Measurements from ENCODE around the gene CARMIL1.
"Not testable (repeated sequence)": the region's sequence is repeated elsewhere in the genome, so short reads cannot be mapped to it uniquely, and the experiment has no call there.

The CARMIL1 gene

GRCh38 chr6:25579902-25580495, 300.8 kb downstream of the CARMIL1 start:
- no peak for DNase-seq

- DNase-seq, result no peak
Observed at GRCh38 chr6:25582101-25582500, 302.9 kb downstream of the CARMIL1 start.

GRCh38 chr6:25583099-25583498, 303.9 kb downstream of the CARMIL1 start:
- no peak for DNase-seq

GRCh38 chr6:25583906-25584305, 304.7 kb downstream of the CARMIL1 start:
- no peak for DNase-seq

- no peak for DNase-seq
Observed at GRCh38 chr6:25585225-25585624, 306.1 kb downstream of the CARMIL1 start.

- DNase-seq, result not testable (repeated sequence)
Observed at GRCh38 chr6:25586119-25586518, 306.9 kb downstream of the CARMIL1 start.

GRCh38 chr6:25586927-25587326, 307.8 kb downstream of the CARMIL1 start:
- no peak for DNase-seq

GRCh38 chr6:25590986-25591385, 311.8 kb downstream of the CARMIL1 start:
- DNase-seq, result no peak

- DNase-seq, result no peak
Observed at GRCh38 chr6:25596928-25597818, 318.0 kb downstream of the CARMIL1 start.

- no peak for DNase-seq
Observed at GRCh38 chr6:25599516-25600085, 320.4 kb downstream of the CARMIL1 start.

GRCh38 chr6:25601800-25602673, 322.9 kb downstream of the CARMIL1 start:
- peak in 1 of 14 donors; percentile 14 for DNase-seq

GRCh38 chr6:25602674-25602982, 323.5 kb downstream of the CARMIL1 start:
- DNase-seq, result no peak

- DNase-seq, result no peak
Observed at GRCh38 chr6:25603251-25603650, 324.1 kb downstream of the CARMIL1 start.

- DNase-seq, result peak in 1 of 14 donors; percentile 24
Observed at GRCh38 chr6:25606151-25606550, 327.0 kb downstream of the CARMIL1 start.

- DNase-seq, result no peak
Observed at GRCh38 chr6:25608558-25609174, 329.5 kb downstream of the CARMIL1 start.

- DNase-seq, result no peak
Observed at GRCh38 chr6:25612666-25613065, 333.5 kb downstream of the CARMIL1 start.

GRCh38 chr6:25613415-25613814, 334.2 kb downstream of the CARMIL1 start:
- DNase-seq, result no peak

- no peak for DNase-seq
Observed at GRCh38 chr6:25614052-25614451, 334.9 kb downstream of the CARMIL1 start.

GRCh38 chr6:25615471-25615870, 336.3 kb downstream of the CARMIL1 start:
- DNase-seq, result no peak

GRCh38 chr6:25617997-25618396, 338.8 kb downstream of the CARMIL1 start:
- DNase-seq, result no peak

GRCh38 chr6:25619217-25619616, 340.0 kb downstream of the CARMIL1 start:
- no peak for DNase-seq

- DNase-seq, result no peak
Observed at GRCh38 chr6:25620391-25620790, 341.2 kb downstream of the CARMIL1 start.

Data from C1 segment of cervical spinal cord (tissue), 14 donors.